ENCODE results near the gene VDAC1.

Gene VDAC1

GRCh38 chr5:134019636-134020035, 14.9 kb upstream of the VDAC1 start:
- Mint-ChIP-seq H3K4me3 (no peak overlapping the region), H3K27ac (no peak overlapping the region), H3K4me1 (peaks cover 7% of the 10 kb centered on the region), H3K9me3 (no peaks in the 10 kb centered on the region), H3K27me3 (ENCODE audit: low read depth, poor library complexity) (peaks cover 4% of the 10 kb centered on the region), H3K36me3 (ENCODE audit: low read depth) (no peaks in the 10 kb centered on the region)
- TF ChIP-seq, protein P1, sequence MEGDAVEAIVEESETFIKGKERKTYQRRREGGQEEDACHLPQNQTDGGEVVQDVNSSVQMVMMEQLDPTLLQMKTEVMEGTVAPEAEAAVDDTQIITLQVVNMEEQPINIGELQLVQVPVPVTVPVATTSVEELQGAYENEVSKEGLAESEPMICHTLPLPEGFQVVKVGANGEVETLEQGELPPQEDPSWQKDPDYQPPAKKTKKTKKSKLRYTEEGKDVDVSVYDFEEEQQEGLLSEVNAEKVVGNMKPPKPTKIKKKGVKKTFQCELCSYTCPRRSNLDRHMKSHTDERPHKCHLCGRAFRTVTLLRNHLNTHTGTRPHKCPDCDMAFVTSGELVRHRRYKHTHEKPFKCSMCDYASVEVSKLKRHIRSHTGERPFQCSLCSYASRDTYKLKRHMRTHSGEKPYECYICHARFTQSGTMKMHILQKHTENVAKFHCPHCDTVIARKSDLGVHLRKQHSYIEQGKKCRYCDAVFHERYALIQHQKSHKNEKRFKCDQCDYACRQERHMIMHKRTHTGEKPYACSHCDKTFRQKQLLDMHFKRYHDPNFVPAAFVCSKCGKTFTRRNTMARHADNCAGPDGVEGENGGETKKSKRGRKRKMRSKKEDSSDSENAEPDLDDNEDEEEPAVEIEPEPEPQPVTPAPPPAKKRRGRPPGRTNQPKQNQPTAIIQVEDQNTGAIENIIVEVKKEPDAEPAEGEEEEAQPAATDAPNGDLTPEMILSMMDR (IDR thresholded peaks at IDR 0.05), result no peak
- DNase-seq, result no peak

- Mint-ChIP-seq H3K27ac (no peak overlapping the region), H3K4me1 (peaks cover 7% of the 10 kb centered on the region), H3K4me3 (no peak overlapping the region), H3K36me3 (ENCODE audit: low read depth) (no peaks in the 10 kb centered on the region), H3K9me3 (no peaks in the 10 kb centered on the region), H3K27me3 (ENCODE audit: low read depth, poor library complexity) (peaks cover 4% of the 10 kb centered on the region)
- TF ChIP-seq, protein P1 (IDR thresholded peaks at IDR 0.05), result no peak
- no peak for DNase-seq
Measured at GRCh38 chr5:134018986-134019316, 14.2 kb upstream of the VDAC1 start.

DNA sequence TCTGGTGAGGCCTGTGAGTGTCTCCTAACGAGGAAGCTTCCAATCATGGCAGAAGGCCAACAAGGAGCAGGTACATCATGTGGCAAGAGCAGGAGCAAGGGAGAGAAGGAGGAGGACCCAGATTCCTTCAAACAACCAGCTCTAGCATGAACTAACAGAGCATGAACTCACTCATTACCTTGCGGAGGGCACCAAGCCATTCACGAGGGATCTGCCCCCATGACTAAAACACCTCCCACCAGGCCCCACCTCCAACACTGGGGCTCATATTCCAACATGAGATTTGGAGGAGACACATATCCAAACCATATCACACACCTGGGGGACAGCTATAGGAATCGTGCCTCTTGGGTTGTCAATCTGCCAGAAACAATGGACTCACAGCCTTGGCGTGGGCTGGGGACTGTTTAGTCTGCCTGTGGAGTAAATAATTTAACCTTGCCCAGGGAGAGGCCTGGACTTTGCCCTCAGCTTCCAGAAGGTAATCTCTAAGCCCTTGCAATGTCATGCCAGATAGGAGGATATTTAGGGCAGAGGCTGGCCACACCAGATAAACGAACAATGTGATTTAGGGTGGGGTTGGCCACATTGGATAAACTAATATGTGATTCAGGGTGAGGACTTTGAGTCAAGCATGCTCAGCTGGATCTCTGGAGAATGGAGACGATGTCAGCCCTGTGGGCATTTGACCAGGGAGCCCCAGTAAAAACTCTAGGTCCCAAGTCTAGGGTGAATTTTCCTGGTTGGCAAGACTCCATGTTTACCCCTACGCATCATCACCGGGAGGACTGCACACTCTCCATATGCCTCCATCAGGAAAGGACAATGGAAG, 13.6 kb upstream of the VDAC1 start:
- H3K27me3 Mint-ChIP-seq (ENCODE audit: low read depth, poor library complexity), result peaks cover 3% of the 10 kb centered on the region
- TF ChIP-seq, protein P1 (IDR thresholded peaks at IDR 0.05), result no peak
- H3K27ac Mint-ChIP-seq, result no peak overlapping the region
- H3K36me3 Mint-ChIP-seq (ENCODE audit: low read depth), result no peaks in the 10 kb centered on the region
- no peak overlapping the region for H3K4me3 Mint-ChIP-seq
- peaks cover 7% of the 10 kb centered on the region for H3K4me1 Mint-ChIP-seq
- no peak for DNase-seq
- H3K9me3 Mint-ChIP-seq, result peaks cover 1% of the 10 kb centered on the region

DNA sequence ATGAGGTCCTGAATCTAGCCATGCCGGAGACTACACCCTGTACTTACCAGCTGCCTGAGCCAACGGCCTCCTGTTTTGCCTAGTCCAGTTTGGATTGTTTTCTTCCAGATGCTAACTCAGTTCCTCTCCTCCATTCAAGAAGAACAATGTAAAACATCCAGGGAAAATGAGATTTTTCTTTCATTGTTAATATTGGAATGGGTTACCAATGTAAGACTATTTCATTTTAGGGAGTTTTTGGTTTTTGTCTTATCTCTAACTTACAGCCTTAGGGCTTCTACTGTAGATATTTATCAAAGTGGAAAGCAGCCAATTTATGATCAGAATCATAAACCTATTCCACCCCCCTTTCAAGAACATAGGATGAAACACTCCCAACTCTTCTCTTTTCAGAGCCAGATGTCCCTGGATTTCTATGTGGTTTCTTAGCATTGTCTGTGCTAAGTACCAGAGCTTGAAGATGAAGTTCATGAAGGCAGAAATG, 3.5 kb upstream of the VDAC1 start:
- TF ChIP-seq, protein P1 (IDR thresholded peaks at IDR 0.05), result no peak
- H3K27me3 Mint-ChIP-seq (ENCODE audit: low read depth, poor library complexity), result peaks cover 14% of the 10 kb centered on the region
- DNase-seq, result no peak
- H3K36me3 Mint-ChIP-seq (ENCODE audit: low read depth), result no peaks in the 10 kb centered on the region
- H3K4me1 Mint-ChIP-seq, result peaks cover 38% of the 10 kb centered on the region
- peaks cover 15% of the 10 kb centered on the region for H3K9me3 Mint-ChIP-seq
- no peak overlapping the region for H3K27ac Mint-ChIP-seq
- peak overlapping the region; percentile 48 for H3K4me3 Mint-ChIP-seq

GRCh38 chr5:134007581-134008265, 2.9 kb upstream of the VDAC1 start:
- no peaks in the 10 kb centered on the region for H3K36me3 Mint-ChIP-seq (ENCODE audit: low read depth)
- H3K4me1 Mint-ChIP-seq, result peaks cover 44% of the 10 kb centered on the region
- H3K9me3 Mint-ChIP-seq, result peaks cover 9% of the 10 kb centered on the region
- peak overlapping the region; percentile 48 for H3K4me3 Mint-ChIP-seq
- peaks cover 8% of the 10 kb centered on the region for H3K27me3 Mint-ChIP-seq (ENCODE audit: low read depth, poor library complexity)
- TF ChIP-seq, protein P1 (IDR thresholded peaks at IDR 0.05), result no peak
- DNase-seq, result peak; percentile 50
- H3K27ac Mint-ChIP-seq, result no peak overlapping the region

All from nephron progenitor cell (in vitro differentiated cells).